NOMO-1 (cell line): ENCODE data around the gene THRSP.
"Not testable (repeated sequence)": the region's sequence is repeated elsewhere in the genome, so short reads cannot be mapped to it uniquely, and the experiment has no call there.

ENCODE experiments used
- DNase-seq, 2 experiments: peaks; one replicate each; lab custom pipeline; 2025; ENCODE audit not compliant: unreplicated experiment in 2 of 2; lab: John Stamatoyannopoulos, UW

The THRSP gene

GRCh38 chr11:78038697-78039313, 24.9 kb upstream of the THRSP start:
- DNase-seq = no peak

- DNase-seq = no peak
Measured at GRCh38 chr11:78039391-78039918, 24.2 kb upstream of the THRSP start.

GRCh38 chr11:78039919-78040671, 23.6 kb upstream of the THRSP start:
- DNase-seq = no peak

- DNase-seq = no peak
Measured at GRCh38 chr11:78040691-78041379, 22.8 kb upstream of the THRSP start.

GRCh38 chr11:78041380-78041719, 22.3 kb upstream of the THRSP start:
- not testable (repeated sequence) for DNase-seq

- DNase-seq = no peak
Measured at GRCh38 chr11:78041843-78042440, 21.7 kb upstream of the THRSP start.

GRCh38 chr11:78044706-78045105, 19.0 kb upstream of the THRSP start:
- DNase-seq = no peak

- DNase-seq = peak; percentile 31 to 41
Measured at GRCh38 chr11:78045851-78046485, 17.7 kb upstream of the THRSP start.

- no peak for DNase-seq
Measured at GRCh38 chr11:78046486-78046854, 17.2 kb upstream of the THRSP start.

GRCh38 chr11:78048561-78048960, 15.1 kb upstream of the THRSP start:
- no peak for DNase-seq

- no peak for DNase-seq
Measured at GRCh38 chr11:78049348-78049747, 14.3 kb upstream of the THRSP start.

GRCh38 chr11:78050964-78051831, 12.5 kb upstream of the THRSP start:
- no peak for DNase-seq

GRCh38 chr11:78054971-78055370, 8.7 kb upstream of the THRSP start:
- no peak for DNase-seq

- DNase-seq = no peak
Measured at GRCh38 chr11:78056093-78056492, 7.6 kb upstream of the THRSP start.

GRCh38 chr11:78057462-78058055, 6.1 kb upstream of the THRSP start:
- DNase-seq = no peak

- not testable (repeated sequence) for DNase-seq
Measured at GRCh38 chr11:78059749-78060328, 3.8 kb upstream of the THRSP start.

- DNase-seq = no peak
Measured at GRCh38 chr11:78060533-78060932, 3.1 kb upstream of the THRSP start.

GRCh38 chr11:78061088-78061920, 2.4 kb upstream of the THRSP start:
- DNase-seq = no peak
